HL-60 (cell line): ENCODE measurements around the gene EFNA5.
"Not testable (repeated sequence)": the region's sequence is repeated elsewhere in the genome, so short reads cannot be mapped to it uniquely, and the experiment has no call there.

Source experiments
- CTCF ChIP-seq: IDR thresholded peaks from one replicate; pipeline ENCODE4 v1.5.1; 2011; ENCODE audit warnings: low read length, control low read depth, inconsistent platforms; ENCODE audit not compliant: insufficient read depth
- POLR2AphosphoS5 ChIP-seq: IDR thresholded peaks from 2 replicates; pipeline ENCODE4 v1.6.1; 2012; ENCODE audit warnings: low read depth
- REST ChIP-seq: IDR thresholded peaks from 2 replicates; pipeline ENCODE4 v1.6.1; 2012; ENCODE audit warnings: low read depth; ENCODE audit not compliant: insufficient replicate concordance

GRCh38 chr5:107494129-107494528 is 176.6 kb downstream of the EFNA5 start:
- TF ChIP-seq POLR2AphosphoS5, REST, CTCF: not testable (repeated sequence)
